Left renal pelvis (tissue), 4 donors: ENCODE results near the gene NAALADL1. TPM values are rescaled to one million over a fixed set of nuclear protein-coding genes. Genes with fewer than 3 reads are reported as not detected.
"Not testable (repeated sequence)": the region's sequence is repeated elsewhere in the genome, so short reads cannot be mapped to it uniquely, and the experiment has no call there.

Source experiments
- DNase-seq, 4 donors: peaks; one replicate each; pipeline ENCODE4 v3.0.0-alpha.2; 2013; ENCODE audit warnings: low read depth in 4 of 4, low spot score in 3 of 4
- polyA plus RNA-seq, 4 donors: library from polyadenylated mRNA; unstranded; fragments of 120-200 nt; gene quantifications; one replicate each; pipeline ENCODE4 v1.2.1, GENCODE V29; 2013; ENCODE audit not compliant: insufficient read length in 4 of 4

The NAALADL1 gene
- polyA plus RNA-seq, 4 donors = 11.6 to 28.5 (median 12.6) TPM

DNA sequence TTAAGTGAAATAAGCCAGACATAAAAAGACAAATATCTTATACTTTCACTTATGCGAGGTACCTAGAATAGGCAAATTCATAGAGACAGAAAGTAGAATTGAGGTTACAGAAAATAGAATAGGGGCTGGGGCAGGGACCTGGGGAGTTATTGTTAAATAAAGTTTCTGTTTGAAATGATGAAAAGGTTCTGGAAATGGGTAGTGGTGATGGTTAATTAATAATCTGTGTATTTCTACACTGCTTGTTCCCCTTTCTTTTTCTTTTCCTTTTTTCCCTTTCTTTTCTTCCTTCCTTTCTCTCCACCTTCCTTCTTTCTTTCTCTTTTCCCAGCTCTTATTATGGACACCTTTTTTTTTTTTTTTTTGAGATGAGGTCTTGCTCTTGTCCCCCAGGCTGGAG lies 2.8 kb downstream of the NAALADL1 start:
- no peak for DNase-seq

DNA sequence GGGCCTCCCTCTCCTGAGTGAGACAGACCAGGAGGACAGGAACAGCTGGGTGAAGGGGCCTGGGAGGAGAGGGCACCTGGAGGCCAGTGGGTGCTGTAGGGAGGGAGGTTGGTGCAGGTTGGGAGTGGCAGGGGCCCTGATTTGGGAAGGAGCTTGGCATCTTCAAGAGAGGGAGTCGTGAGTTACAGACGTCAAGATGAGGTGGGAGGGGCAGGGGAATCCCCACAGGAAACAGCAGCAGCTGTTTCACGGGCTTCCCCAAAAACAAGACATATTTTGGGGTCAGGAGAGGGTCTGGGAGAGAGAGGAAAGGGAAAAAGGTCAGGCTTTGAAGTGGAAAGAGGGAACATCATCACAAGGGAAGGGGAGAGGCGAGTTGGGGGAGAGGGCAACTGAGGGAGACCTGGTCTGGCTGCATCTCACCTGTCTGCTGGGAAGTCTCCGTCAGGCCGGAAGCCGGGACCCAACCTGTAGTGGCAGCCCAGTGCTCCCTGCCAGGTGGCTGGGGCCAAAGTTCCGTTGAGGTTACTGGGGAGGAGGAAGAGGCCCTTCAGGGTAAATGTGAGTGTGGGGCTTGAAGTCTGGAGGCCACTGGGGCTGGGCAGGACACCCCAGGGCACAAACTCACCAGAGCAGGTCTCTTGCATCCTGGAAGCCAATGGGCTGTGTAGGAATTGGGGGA lies 4.4 kb downstream of the NAALADL1 start:
- no peak for DNase-seq

DNA sequence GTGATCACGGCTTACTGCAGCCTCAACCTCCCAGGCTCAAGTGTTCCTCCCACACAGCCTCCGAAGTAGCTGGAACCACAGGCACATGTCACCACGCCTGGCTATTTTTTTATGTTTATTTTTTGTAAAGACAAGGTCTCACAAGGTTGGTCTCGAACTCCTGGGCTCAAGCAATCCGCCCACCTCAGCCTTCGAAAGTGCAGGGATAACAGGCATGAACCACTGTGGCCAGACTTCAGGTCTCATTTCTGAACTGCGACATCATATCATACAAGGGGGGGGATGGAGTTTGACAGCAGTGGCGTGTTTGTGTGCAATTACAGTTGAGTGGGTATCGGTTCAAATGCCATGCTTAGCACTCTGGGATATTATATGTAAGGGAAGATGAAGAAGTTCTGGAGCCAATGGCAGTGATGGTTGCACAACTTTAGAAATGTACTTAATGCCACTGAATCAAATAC lies 6.9 kb downstream of the NAALADL1 start:
- DNase-seq = no peak

DNA sequence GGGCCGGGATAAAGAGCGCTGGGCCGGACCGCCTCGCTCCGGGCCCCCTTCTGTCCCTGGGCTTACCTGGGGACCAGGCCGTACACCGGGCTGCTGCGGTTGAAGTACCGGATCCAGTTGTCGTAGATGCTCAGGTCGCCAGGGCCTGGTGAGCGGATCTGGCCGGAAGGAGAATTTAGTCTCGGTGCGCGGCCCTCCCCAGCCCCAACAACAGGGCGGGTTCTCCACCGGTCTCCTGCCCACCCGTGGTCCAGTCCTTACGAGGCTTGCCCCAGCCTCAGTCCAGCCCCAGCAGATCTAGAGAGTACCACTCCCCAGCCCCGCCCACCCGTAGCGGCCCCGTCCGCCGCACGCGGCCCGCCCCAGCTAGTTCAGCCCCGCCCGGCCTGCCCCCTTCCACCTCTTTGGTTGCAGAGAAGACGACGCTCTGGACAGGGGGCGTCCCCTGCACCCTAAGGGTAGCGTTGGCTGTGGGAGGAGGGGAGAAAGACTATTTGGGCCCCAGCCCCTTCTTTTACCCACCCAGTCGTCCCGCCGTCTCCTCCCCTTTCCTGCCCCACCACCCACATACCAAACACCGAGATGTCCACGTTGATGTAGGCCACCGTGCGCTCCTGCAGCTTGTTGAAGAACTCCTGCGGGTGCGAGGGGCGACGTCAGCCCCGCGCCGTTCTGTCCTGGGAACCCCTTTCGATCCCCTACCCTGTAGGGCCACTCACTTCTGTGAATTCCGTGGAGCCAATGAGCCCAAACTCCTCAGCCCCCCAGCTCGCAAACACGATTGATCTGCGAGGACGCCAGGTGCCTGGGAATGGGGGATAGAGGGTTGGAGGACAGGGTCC lies 10.6 kb downstream of the NAALADL1 start:
- DNase-seq = no peak

DNA sequence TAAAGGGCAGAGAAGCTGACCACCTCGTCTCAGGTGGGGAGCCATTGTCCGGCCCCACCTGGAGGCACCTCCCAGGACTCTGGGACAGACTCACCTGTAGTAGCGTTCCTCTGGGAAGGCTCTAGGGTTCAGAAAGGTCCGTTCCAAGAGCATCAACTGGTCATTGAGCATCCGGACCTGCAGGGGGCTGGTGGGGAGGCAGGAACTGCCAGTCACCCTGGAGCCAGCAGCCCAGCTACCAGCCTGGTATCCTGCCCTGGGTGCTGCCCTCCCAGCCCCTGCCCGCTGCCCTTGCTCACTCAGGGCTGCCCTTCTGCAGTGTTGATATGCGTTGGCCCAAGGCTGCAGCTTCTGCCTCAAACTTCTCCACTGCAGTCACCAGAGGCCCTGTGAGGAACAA lies 12.6 kb downstream of the NAALADL1 start:
- DNase-seq = no peak

DNA sequence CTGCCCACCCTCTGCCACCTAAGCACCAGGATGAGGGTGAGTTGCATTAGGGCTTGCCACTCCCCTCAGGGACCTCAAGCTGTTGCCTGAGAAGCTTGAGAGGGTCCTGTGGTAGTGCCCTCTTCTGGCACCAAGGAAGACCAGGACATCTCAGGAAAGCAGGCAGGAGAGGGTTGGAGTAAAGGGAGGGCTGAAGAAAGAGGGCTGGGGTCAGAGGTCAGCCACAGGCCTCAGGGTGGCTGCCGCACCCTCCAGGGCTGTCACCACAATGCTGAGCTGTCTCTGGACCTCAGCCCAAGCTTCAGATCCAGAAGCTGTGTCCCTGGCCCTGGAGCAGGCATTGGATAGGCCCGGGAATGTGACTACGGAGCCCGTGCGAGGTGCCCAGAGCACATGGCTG lies 13.3 kb downstream of the NAALADL1 start:
- DNase-seq = no peak

GRCh38 chr11:65043881-65044501 lies 14.4 kb downstream of the NAALADL1 start:
- DNase-seq = no peak

DNA sequence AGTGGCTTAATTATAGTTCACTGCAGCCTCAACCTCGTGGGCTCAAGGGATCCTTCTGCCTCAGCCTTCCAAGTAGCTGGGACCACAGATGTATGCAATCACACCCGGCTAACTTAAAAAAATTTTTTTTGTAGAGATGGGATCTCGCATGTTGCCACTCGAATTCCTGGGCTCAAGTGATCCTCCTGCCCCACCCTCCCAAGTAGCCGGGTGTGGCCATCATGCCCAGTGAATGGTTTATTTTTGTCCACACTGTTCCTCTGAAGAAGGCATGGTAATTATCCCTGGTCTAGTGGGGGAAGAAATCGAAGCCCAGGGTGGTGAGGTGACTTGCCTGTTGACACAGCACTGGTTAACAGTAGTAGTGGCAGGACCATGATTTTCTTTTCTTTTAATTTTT lies 15.5 kb downstream of the NAALADL1 start:
- DNase-seq = no peak

GRCh38 chr11:65040847-65041622 lies 17.3 kb downstream of the NAALADL1 start, which contains the start of gene SAC3D1:
SAC3D1 (plus strand) TSS chr11:65041210; CDS start chr11:65041293, 83 bp downstream.
- DNase-seq = peak; percentile 77 to 87 (median 81)

DNA sequence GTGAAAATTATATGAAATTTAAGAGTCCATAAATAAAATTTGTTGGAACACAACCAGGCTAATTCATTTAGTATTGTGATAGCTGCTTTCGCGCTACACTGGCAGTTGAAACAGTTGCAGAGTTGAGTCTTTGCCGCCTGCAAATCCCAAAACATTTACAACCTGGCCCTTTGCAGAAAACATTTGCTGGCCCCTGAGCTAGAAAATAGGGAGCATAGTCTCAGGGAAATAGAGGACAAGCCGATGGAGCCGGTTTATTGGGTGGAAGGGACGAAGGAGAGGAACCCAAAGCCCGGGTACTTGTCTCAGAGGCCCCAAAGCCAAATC lies 17.9 kb downstream of the NAALADL1 start:
- DNase-seq = no peak

DNA sequence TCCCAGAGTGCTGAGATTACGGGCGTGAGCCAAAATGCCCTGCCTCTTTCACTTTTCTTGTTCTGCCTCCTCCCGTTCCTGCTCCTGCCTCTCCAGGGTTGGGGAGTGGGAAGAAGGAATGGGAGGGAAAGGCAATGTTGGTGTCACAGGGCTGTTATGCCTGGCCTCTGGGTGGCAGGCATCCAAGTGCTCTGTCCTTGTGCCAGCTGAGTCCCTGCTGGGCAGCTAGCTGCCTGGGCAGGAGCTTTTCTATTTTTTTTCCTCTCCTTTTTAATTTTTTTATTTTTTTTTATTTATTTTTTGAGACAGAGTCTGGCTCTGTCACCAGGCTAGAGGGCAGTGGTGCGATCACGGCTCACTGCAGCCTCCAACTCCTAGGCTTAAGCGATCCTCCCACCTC lies 21.4 kb downstream of the NAALADL1 start:
- no peak for DNase-seq

GRCh38 chr11:65035579-65035978 lies 22.8 kb downstream of the NAALADL1 start:
- DNase-seq = no peak

GRCh38 chr11:65034423-65034822 lies 23.9 kb downstream of the NAALADL1 start:
- DNase-seq = no peak

- DNase-seq = no peak
Measured at GRCh38 chr11:65032216-65032615, 26.1 kb downstream of the NAALADL1 start.

GRCh38 chr11:65027213-65028067 lies 30.9 kb downstream of the NAALADL1 start, which contains the start of gene SNX15:
SNX15 (plus strand) TSS chr11:65027439; CDS start chr11:65027538, 99 bp downstream.
- DNase-seq = peak; percentile 93 to 96 (median 96)

DNA sequence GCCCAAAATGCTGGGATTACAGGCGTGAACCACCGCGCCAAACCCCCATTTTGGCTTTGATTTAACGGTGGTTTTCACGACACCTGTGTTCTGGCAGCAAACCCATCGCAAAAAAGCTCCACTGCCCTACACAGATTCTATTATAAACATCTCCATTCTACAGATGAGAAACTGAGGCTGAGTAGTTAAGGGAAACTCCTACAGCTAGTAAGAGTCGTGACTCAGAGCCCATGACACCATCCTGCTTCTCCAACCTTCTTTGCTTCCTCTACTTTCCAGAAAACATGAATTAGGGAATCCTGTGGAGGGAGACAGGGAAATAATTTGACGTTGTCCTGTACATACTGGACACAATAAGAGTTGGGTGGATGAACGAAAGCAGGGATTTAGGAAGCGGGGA lies 31.5 kb downstream of the NAALADL1 start:
- no peak for DNase-seq

DNA sequence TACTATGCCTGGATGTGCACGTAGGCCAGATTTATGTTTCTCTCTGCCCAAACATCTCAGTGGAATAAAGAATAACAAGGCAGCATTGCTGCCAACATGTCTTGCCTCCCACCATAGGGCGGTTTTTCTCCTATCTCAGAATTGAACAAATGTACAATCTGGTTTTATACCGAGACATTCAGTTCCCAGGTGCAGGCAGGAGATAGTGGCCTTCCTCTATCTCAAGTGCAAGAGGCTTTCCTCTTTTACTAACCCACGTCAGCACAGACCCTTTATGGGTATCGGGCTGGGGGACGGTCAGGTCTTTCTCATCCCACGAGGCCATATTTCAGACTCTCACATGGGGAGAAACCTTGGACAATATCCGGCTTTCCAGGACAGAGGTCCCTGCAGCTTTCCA lies 34.9 kb downstream of the NAALADL1 start:
- DNase-seq = not testable (repeated sequence)

DNA sequence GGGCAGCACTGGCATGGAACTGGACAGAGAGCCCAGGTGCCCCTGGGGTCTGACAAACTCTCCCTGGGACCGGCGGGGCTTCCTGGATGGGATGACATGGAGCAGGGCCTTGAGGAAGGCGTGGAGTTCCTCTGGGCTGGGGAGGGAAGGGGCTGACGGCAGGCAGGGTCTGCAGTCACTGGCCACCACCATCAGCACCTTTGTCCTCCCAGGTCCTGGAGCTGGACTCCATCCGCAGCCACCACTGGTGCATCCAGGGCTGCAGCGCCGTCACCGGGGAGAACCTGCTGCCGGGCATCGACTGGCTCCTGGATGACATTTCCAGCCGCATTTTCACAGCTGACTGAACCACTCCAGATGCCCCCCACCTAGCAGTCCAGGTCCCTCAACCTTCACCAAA lies 36.8 kb downstream of the NAALADL1 start:
- DNase-seq = no peak

DNA sequence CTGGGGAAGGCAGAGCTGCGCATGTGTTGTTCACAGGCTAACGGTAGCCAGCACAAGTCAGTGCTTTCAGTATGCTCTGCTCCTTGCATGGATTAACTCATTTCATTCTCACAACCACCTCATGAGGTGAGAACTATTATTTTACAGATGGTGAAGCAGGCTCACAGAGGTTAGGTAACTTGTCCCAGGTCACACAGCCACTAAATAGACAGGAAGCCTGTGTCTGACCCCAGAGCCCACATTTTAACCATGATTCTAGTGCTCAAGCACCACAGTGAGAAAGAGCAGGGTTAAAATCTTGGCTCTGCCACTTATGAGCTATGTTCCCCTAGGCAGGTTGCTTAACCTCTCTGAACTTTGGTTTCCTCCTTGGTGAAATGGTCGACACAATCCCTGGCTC lies 37.4 kb downstream of the NAALADL1 start:
- no peak for DNase-seq

GRCh38 chr11:65019824-65020223 lies 38.5 kb downstream of the NAALADL1 start:
- DNase-seq = no peak
